GM12892 (cell line): ENCODE measurements around the gene DHX9.

Experiments used
- POLR2A ChIP-seq: IDR thresholded peaks from 2 replicates; pipeline ENCODE4 v1.6.1; 2011; ENCODE audit warnings: low read depth, low read length, control low read depth
- TAF1 ChIP-seq: IDR thresholded peaks from 2 replicates; pipeline ENCODE4 v1.6.1; 2011; ENCODE audit warnings: low read depth, mild to moderate bottlenecking, control low read depth, low read length, borderline replicate concordance

DNA sequence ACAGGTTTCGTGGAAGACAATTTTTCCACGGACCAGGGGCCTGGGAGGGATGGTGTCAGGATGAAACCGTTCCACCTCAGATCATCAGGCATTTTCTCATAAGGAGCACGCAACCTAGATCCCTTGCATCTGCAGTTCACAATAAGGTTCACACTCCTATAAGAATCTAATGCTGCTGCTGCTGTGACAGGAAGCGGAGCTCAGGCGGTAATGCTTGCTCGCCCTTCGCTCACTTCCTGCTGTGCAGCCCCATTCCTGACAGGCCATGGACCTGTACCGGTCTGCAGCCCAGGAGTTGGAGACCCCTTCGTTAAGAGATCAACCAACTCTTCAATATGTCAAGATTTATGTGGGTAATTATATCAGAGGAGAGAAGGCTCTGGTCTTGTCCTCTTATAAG, 3.3 kb upstream of the DHX9 start:
- no peak for TF ChIP-seq POLR2A
- no peak for TF ChIP-seq TAF1
